Stomach (tissue), 19 donors: ENCODE measurements around the gene KCNJ12. TPM values are rescaled to one million over a fixed set of nuclear protein-coding genes. Genes with fewer than 3 reads are reported as not detected.
"Not testable (repeated sequence)": the region's sequence is repeated elsewhere in the genome, so short reads cannot be mapped to it uniquely, and the experiment has no call there.

Source experiments
- DNase-seq, 2 donors: peaks; one replicate each; pipeline versions ENCODE4 v3.0.0 to v3.0.0-alpha.2; 2013 to 2019
- H3K27ac ChIP-seq, 5 donors: fragments of 200-600 bp in 4 of 5; sonication (generic) in 4 of 5; one replicate each; pipeline ENCODE4 v1.5.1; 2013 to 2019; ENCODE audit warnings: mild to moderate bottlenecking in 1 of 5, moderate library complexity in 1 of 5
- H3K27me3 ChIP-seq, 3 donors: fragments of 200-600 bp; sonication (generic); one replicate each; pipeline ENCODE4 v1.5.1; 2017 to 2019; ENCODE audit warnings: mixed run types in 1 of 3
- H3K36me3 ChIP-seq, 4 donors: fragments of 200-600 bp; sonication (generic); 1 replicate in 3 of 4; 2 replicates in 1 of 4; pipeline ENCODE4 v1.5.1; 2016 to 2019
- H3K4me1 ChIP-seq, 4 donors: fragments of 200-600 bp; sonication (generic); one replicate each; pipeline ENCODE4 v1.5.1; 2016 to 2019
- H3K4me3 ChIP-seq, 4 donors: fragments of 200-600 bp; sonication (generic) in 3 of 4; one replicate each; pipeline ENCODE4 v1.5.1; 2016 to 2019; ENCODE audit warnings: mild to moderate bottlenecking in 1 of 4
- H3K9me3 ChIP-seq, 4 donors: fragments of 200-600 bp; sonication (generic); one replicate each; pipeline ENCODE4 v1.5.1; 2016 to 2019
- CTCF ChIP-seq, 7 experiments: fragments of 450-650 bp in 4 of 7; fragments of 200-600 bp in 3 of 7; sonication (generic) in 3 of 7; IDR thresholded peaks; one replicate each; pipeline ENCODE4 v1.5.1; 2016 to 2019; ENCODE audit warnings: antibody characterized with exemption in 7 of 7, control low read depth in 2 of 7, mild to moderate bottlenecking in 1 of 7
- EP300 ChIP-seq: sonication (generic); formaldehyde crosslinking; IDR thresholded peaks from one replicate; pipeline ENCODE4 v1.6.1; 2017; ENCODE audit warnings: antibody characterized with exemption
- POLR2A ChIP-seq, 4 donors: fragments of 450-650 bp; IDR thresholded peaks; one replicate each; pipeline ENCODE4 v1.6.1; 2016; ENCODE audit warnings: antibody characterized with exemption in 4 of 4, control low read depth in 2 of 4, mild to moderate bottlenecking in 1 of 4, moderate library complexity in 1 of 4
- POLR2AphosphoS5 ChIP-seq, 3 donors: sonication (generic); formaldehyde crosslinking; IDR thresholded peaks; one replicate each; pipeline ENCODE4 v1.6.1; 2016; ENCODE audit warnings: antibody characterized with exemption in 3 of 3
- WGBS, 5 donors: extraction: QIAGEN DNeasy Blood & Tissue Kit in 3 of 5; methylation state at CpG; one replicate each; pipeline versions ENCODE4 v1.1.5 to v1.1.7; 2013 to 2018; 5-methylcytosine and 5-hydroxymethylcytosine counted together
- intact Hi-C: fragments of 100-400 bp; cut with DNase I; formaldehyde crosslinking; loops from one replicate; pipeline ENCODE4 v1.15.1; 2023; ENCODE audit warnings: low total_unique reads
- long read RNA-seq, 10 donors: transcript quantifications; one replicate each; lab custom pipeline, GENCODE V29; 2026
- polyA plus RNA-seq, 3 donors: library from polyadenylated mRNA; stranded (reverse); fragments of 200-250 nt; gene quantifications; one replicate each; pipeline ENCODE4 v1.2.3, GENCODE V29; 2013
- total RNA-seq, 5 donors: library from RNA; depleted of rRNA; stranded (reverse); fragments of >200 nt; gene quantifications; one replicate each; pipeline versions ENCODE4 v1.1.0 to v1.2.3, GENCODE V29; 2014 to 2016
- donor health status: healthy with polysubstance abuse.
- donor health status: Bipolar disorder and iron deficiency.
- donor health status: healthy.

KCNJ12 gene
- 10 to 100 TPM in 1 of 5 donors, 1 to 10 TPM in 3, under 1 TPM in 1; under 0.01 to 10.5 (median 2.3) TPM for total RNA-seq
- under 1 TPM in 2 of 3 donors, not detected in 1; 0.23 to 0.68 TPM for polyA plus RNA-seq
- long read RNA-seq, donor 1, result 0 reads
- long read RNA-seq, donor 2, result 0 reads
- long read RNA-seq, donor 3, result 0 reads
- long read RNA-seq, donor 4, result 0 reads
- long read RNA-seq, donor 5, result 0 reads
- long read RNA-seq, donor 6, result 0 reads
- long read RNA-seq, donor 7, result 0 reads
- long read RNA-seq, donor 8, full-length matches to known transcripts, result 1 of 1 reads
- long read RNA-seq, donor 8, partial matches to known transcripts, result 0 of 1 reads
- long read RNA-seq, donor 8, other reads (novel, unspliced or antisense), result 0 of 1 reads
- long read RNA-seq, donor 9, result 0 reads
- long read RNA-seq, donor 10, result 0 reads

GRCh38 chr17:21376081-21376758 is at the start of gene KCNJ12:
KCNJ12 (plus strand) TSS chr17:21376357; CDS start chr17:21415343, 38,986 bp downstream.
- Histone ChIP-seq H3K9me3 (no peaks in the 10 kb centered on the region), H3K27ac (peak within 1 kb of the TSS in 4 of 5 donors; percentile 32 to 80 (median 64)), H3K27me3 (peaks cover 0 to 60% (median 23%) of the 10 kb centered on the region in 3 donors), H3K36me3 (no peaks in the 10 kb centered on the region), H3K4me1 (peaks cover 29 to 59% (median 52%) of the 10 kb centered on the region in 4 donors), H3K4me3 (peak within 1 kb of the TSS; percentile 54 to 73 (median 58))
- DNase-seq, result peak; percentile 41 to 73
- WGBS, 5 donors, result 1 to 15% (median 2%) methylated on average over 33 to 82 of the region's 82 CpGs
- no peak for TF ChIP-seq POLR2AphosphoS5 (IDR thresholded peaks at IDR 0.05)
- TF ChIP-seq EP300, result no peak
- no peak for TF ChIP-seq POLR2A (IDR thresholded peaks at IDR 0.05)
- no peak for TF ChIP-seq CTCF (IDR thresholded peaks at IDR 0.05)
- intact Hi-C loops, result no loop called here

- WGBS, 5 donors, result 70 to 89% (median 85%) methylated on average over 1 of the region's 1 CpG
- H3K36me3 ChIP-seq, H3K4me1 ChIP-seq: not testable (repeated sequence)
Measured at GRCh38 chr17:21327921-21328320, 48.2 kb upstream of the KCNJ12 start.

GRCh38 chr17:21328778-21329177 is 47.4 kb upstream of the KCNJ12 start:
- DNase-seq, H3K27me3 ChIP-seq, H3K36me3 ChIP-seq, H3K4me3 ChIP-seq, H3K4me1 ChIP-seq, H3K27ac ChIP-seq, intact Hi-C loops: not testable (repeated sequence)
- H3K9me3 ChIP-seq, result peaks cover 0 to 15% (median 3%) of the 10 kb centered on the region in 4 donors
- 64 to 83% (median 79%) methylated on average over 2 of the region's 2 CpGs for WGBS, 5 donors

More at GRCh38 chr17:21327921-21328320, 48.2 kb upstream of the KCNJ12 start:
- peaks cover 0 to 15% (median 3%) of the 10 kb centered on the region in 4 donors for H3K9me3 ChIP-seq
- DNase-seq, intact Hi-C loops, H3K27me3 ChIP-seq, H3K27ac ChIP-seq, H3K4me3 ChIP-seq: not testable (repeated sequence)

- H3K27ac ChIP-seq, result no peak overlapping the region
- WGBS, 5 donors, result 75 to 91% (median 84%) methylated on average over 9 of the region's 9 CpGs
Measured at GRCh38 chr17:21330436-21331160, 45.6 kb upstream of the KCNJ12 start.

GRCh38 chr17:21336541-21337294 is 39.4 kb upstream of the KCNJ12 start:
- DNase-seq, result peak in 1 of 2 donors; percentile 9
- intact Hi-C loops, H3K27ac ChIP-seq: not testable (repeated sequence)

More at GRCh38 chr17:21330436-21331160, 45.6 kb upstream of the KCNJ12 start:
- Histone ChIP-seq H3K4me1 (no peaks in the 10 kb centered on the region), H3K4me3 (no peak overlapping the region), H3K27me3 (no peaks in the 10 kb centered on the region), H3K9me3 (peaks cover 0 to 15% (median 3%) of the 10 kb centered on the region in 4 donors), H3K36me3 (no peaks in the 10 kb centered on the region)
- TF ChIP-seq POLR2A (IDR thresholded peaks at IDR 0.05) (no peak), CTCF (IDR thresholded peaks at IDR 0.05) (no peak), EP300 (no peak), POLR2AphosphoS5 (IDR thresholded peaks at IDR 0.05) (no peak)
- DNase-seq, result no peak
- intact Hi-C loops, result no loop called here

GRCh38 chr17:21337981-21338625 is 38.1 kb upstream of the KCNJ12 start:
- H3K36me3 ChIP-seq, H3K4me1 ChIP-seq, H3K27ac ChIP-seq, H3K9me3 ChIP-seq, H3K4me3 ChIP-seq, H3K27me3 ChIP-seq, intact Hi-C loops: not testable (repeated sequence)
- WGBS, 5 donors, result 67 to 80% (median 75%) methylated on average over 8 of the region's 8 CpGs
- peak in 1 of 2 donors; percentile 20 for DNase-seq

More at GRCh38 chr17:21336541-21337294, 39.4 kb upstream of the KCNJ12 start:
- not testable (repeated sequence) for H3K4me1 ChIP-seq, H3K9me3 ChIP-seq, H3K4me3 ChIP-seq, H3K36me3 ChIP-seq, H3K27me3 ChIP-seq
- 83 to 93% (median 84%) methylated on average over 4 of the region's 4 CpGs for WGBS, 5 donors
